ENCODE results near the gene SCPEP1.

GRCh38 chr17:57010487-57010886, 32.6 kb downstream of the SCPEP1 start:
- TF ChIP-seq POLR2AphosphoS5 (IDR thresholded peaks at IDR 0.05; ENCODE audit: low read length) (no peak), USF2 (IDR thresholded peaks at IDR 0.05; ENCODE audit: borderline replicate concordance, low read depth, low read length) (no peak), RCOR1 (conservative IDR thresholded peaks at IDR 0.05; ENCODE audit: low read depth, low read length) (no peak), EZH2 (IDR thresholded peaks at IDR 0.05; ENCODE audit: borderline replicate concordance, control insufficient read depth, low read depth, low read length) (no peak), STAT3 (IDR thresholded peaks at IDR 0.05; ENCODE audit: low read depth, low read length) (no peak), CREB1 (IDR thresholded peaks at IDR 0.05; ENCODE audit: low read depth) (no peak), GABPA (IDR thresholded peaks at IDR 0.05; ENCODE audit: low read depth) (no peak), CTCF (IDR thresholded peaks at IDR 0.05 in 2 of 3, conservative IDR thresholded peaks at IDR 0.05 in 1 of 3; ENCODE audit: control insufficient read depth in 2 of 3, extremely low read depth in 1 of 3, insufficient read depth in 1 of 3, low read depth in 3 of 3, low read length in 3 of 3) (no peak), USF1 (IDR thresholded peaks at IDR 0.05; ENCODE audit: borderline replicate concordance, extremely low read length, insufficient read depth, low read depth, low read length) (no peak), CHD4 (IDR thresholded peaks at IDR 0.05) (no peak), ATF3 (IDR thresholded peaks at IDR 0.05; ENCODE audit: borderline replicate concordance, extremely low read depth, low read depth, low read length) (no peak), PAX8 (IDR thresholded peaks at IDR 0.05) (no peak)
